SJCRH30 (cell line): ENCODE measurements around the gene PCLO. TPM values are rescaled to one million over a fixed set of nuclear protein-coding genes. Genes with fewer than 3 reads are reported as not detected.

Experiments used
- DNase-seq, 2 experiments: peaks; one replicate each; pipeline ENCODE4 v3.0.0-alpha.2; 2015 to 2020
- H3K27ac ChIP-seq: fragments of 250-450 bp; sonication (Bioruptor Pico); 2 replicates; pipeline ENCODE4 v1.5.1; 2020; ENCODE audit warnings: mild to moderate bottlenecking, moderate library complexity
- H3K27me3 ChIP-seq: fragments of 250-450 bp; sonication (Bioruptor Pico); 2 replicates; pipeline ENCODE4 v1.5.1; 2020; ENCODE audit warnings: mild to moderate bottlenecking, moderate library complexity
- H3K36me3 ChIP-seq: fragments of 250-450 bp; sonication (Bioruptor Pico); 2 replicates; pipeline ENCODE4 v1.5.1; 2020; ENCODE audit warnings: mild to moderate bottlenecking, moderate library complexity
- H3K4me1 ChIP-seq: fragments of 250-450 bp; sonication (Bioruptor Pico); 2 replicates; pipeline ENCODE4 v1.5.1; 2020; ENCODE audit warnings: mild to moderate bottlenecking, moderate library complexity
- H3K4me3 ChIP-seq: fragments of 250-450 bp; sonication (Bioruptor Pico); 2 replicates; pipeline ENCODE4 v1.5.1; 2020; ENCODE audit warnings: mild to moderate bottlenecking, moderate library complexity
- H3K9me3 ChIP-seq: fragments of 250-450 bp; sonication (Bioruptor Pico); replicated peaks from 2 replicates; pipeline ENCODE4 v1.5.1; 2020; ENCODE audit warnings: mild to moderate bottlenecking, moderate library complexity
- total RNA-seq: library from RNA; depleted of rRNA; stranded (reverse); fragments of >200 nt; shearing (Covaris generic); gene quantifications from 2 replicates; pipeline ENCODE4 v1.2.3, GENCODE V29; 2014

PCLO gene
- total RNA-seq, 1 experiment from 2014 or later, result 4.2 TPM

- no peaks in the 10 kb centered on the region for H3K9me3 ChIP-seq
- no peaks in the 10 kb centered on the region for H3K4me1 ChIP-seq
- H3K36me3 ChIP-seq, result no peaks in the 10 kb centered on the region
Measured at GRCh38 chr7:82823073-82823472, 339.6 kb downstream of the PCLO start.

GRCh38 chr7:82821037-82821436 lies 341.6 kb downstream of the PCLO start:
- DNase-seq, result no peak
- H3K4me3 ChIP-seq, result no peak overlapping the region
- no peaks in the 10 kb centered on the region for H3K4me1 ChIP-seq
- no peak overlapping the region for H3K27ac ChIP-seq
- H3K9me3 ChIP-seq, result no peaks in the 10 kb centered on the region
- no peaks in the 10 kb centered on the region for H3K27me3 ChIP-seq
- no peaks in the 10 kb centered on the region for H3K36me3 ChIP-seq

More at GRCh38 chr7:82823073-82823472, 339.6 kb downstream of the PCLO start:
- no peak for DNase-seq
- Histone ChIP-seq H3K4me3 (no peak overlapping the region), H3K27ac (no peak overlapping the region), H3K27me3 (no peaks in the 10 kb centered on the region)

- Histone ChIP-seq H3K36me3 (no peaks in the 10 kb centered on the region), H3K27ac (no peak overlapping the region), H3K27me3 (no peaks in the 10 kb centered on the region), H3K4me1 (no peaks in the 10 kb centered on the region), H3K9me3 (no peaks in the 10 kb centered on the region), H3K4me3 (no peak overlapping the region)
- no peak for DNase-seq
Measured at GRCh38 chr7:82818171-82818570, 344.5 kb downstream of the PCLO start.

GRCh38 chr7:82816272-82816671 lies 346.4 kb downstream of the PCLO start:
- DNase-seq, result no peak
- Histone ChIP-seq H3K27ac (no peak overlapping the region), H3K4me3 (no peak overlapping the region), H3K4me1 (no peaks in the 10 kb centered on the region), H3K9me3 (no peaks in the 10 kb centered on the region), H3K36me3 (no peaks in the 10 kb centered on the region), H3K27me3 (no peaks in the 10 kb centered on the region)

- Histone ChIP-seq H3K4me1 (no peaks in the 10 kb centered on the region), H3K9me3 (no peaks in the 10 kb centered on the region), H3K27me3 (no peaks in the 10 kb centered on the region), H3K36me3 (no peaks in the 10 kb centered on the region), H3K27ac (no peak overlapping the region), H3K4me3 (no peak overlapping the region)
- DNase-seq, result peak; percentile 9 to 74
Measured at GRCh38 chr7:82810558-82811259, 352.0 kb downstream of the PCLO start.

DNA sequence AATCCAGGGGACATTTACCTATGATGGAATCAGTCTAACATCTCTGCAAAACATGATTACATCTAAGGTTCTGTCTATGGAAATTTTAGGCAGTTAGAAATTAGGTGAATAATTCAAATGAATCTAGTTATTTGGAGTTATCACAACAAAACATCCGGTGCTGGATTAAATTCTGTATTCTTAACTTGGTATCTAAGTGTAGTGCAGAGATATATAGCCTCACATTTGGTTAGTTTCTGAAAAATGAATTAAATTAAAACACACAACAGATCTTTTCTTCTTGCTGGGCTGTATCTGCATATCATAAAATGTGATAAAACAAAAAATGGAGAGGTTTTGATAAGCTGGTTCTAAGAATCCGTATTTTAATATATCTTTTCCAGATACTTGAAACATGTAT lies 354.1 kb downstream of the PCLO start:
- H3K4me3 ChIP-seq, result no peak overlapping the region
- H3K27ac ChIP-seq, result no peak overlapping the region
- H3K9me3 ChIP-seq, result no peaks in the 10 kb centered on the region
- H3K4me1 ChIP-seq, result peaks cover 11% of the 10 kb centered on the region
- H3K36me3 ChIP-seq, result no peaks in the 10 kb centered on the region
- no peak for DNase-seq
- no peaks in the 10 kb centered on the region for H3K27me3 ChIP-seq

GRCh38 chr7:82805527-82805960 lies 357.1 kb downstream of the PCLO start:
- DNase-seq, result peak; percentile 7 to 9
- H3K36me3 ChIP-seq, result no peaks in the 10 kb centered on the region
- H3K9me3 ChIP-seq, result no peaks in the 10 kb centered on the region
- H3K27ac ChIP-seq, result no peak overlapping the region
- peaks cover 13% of the 10 kb centered on the region for H3K4me1 ChIP-seq
- H3K4me3 ChIP-seq, result no peak overlapping the region
- H3K27me3 ChIP-seq, result no peaks in the 10 kb centered on the region

GRCh38 chr7:82803411-82803810 lies 359.3 kb downstream of the PCLO start:
- Histone ChIP-seq H3K36me3 (no peaks in the 10 kb centered on the region), H3K27me3 (no peaks in the 10 kb centered on the region), H3K4me3 (no peak overlapping the region), H3K9me3 (no peaks in the 10 kb centered on the region), H3K4me1 (peaks cover 13% of the 10 kb centered on the region), H3K27ac (no peak overlapping the region)
- DNase-seq, result no peak

DNA sequence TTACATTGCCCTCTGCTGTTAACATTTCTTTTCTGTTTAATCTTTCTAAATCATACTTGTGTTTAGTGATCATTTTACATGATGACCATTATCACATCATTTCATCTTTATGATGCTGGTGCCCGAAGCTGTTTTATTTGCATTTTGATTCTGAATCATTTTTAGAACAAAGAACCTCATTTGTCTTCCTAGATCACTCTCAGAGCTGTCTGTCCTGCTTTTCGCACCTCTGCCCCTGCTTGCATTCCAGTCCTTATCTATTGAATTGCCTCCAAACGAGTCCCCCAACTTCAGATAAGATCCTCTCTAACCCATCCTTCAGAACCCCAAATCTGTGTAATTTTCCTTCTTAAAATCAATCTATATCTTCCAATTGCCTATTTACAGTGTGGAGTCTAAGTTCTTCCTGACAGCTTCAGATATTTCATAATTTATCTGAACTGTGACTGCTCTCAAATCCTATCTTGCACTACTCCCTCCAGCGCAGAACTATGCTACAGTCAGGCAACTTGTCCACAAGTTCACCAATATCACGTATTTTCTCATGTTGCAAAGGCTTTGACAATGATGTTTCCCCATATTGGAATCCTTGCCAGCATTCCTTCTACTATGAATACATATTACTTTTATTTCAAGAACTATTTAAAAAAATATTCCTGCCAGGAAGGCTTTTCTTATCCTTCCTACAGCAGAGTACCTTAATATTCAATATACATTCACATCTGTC lies 372.6 kb downstream of the PCLO start:
- H3K36me3 ChIP-seq, result no peaks in the 10 kb centered on the region
- H3K27ac ChIP-seq, result no peak overlapping the region
- H3K4me3 ChIP-seq, result no peak overlapping the region
- no peaks in the 10 kb centered on the region for H3K27me3 ChIP-seq
- no peak for DNase-seq
- no peaks in the 10 kb centered on the region for H3K4me1 ChIP-seq
- H3K9me3 ChIP-seq, result no peaks in the 10 kb centered on the region; the same call in 1 of the 2 replicates

GRCh38 chr7:82778021-82778420 lies 384.7 kb downstream of the PCLO start:
- Histone ChIP-seq H3K4me3 (no peak overlapping the region), H3K27ac (no peak overlapping the region), H3K4me1 (peaks cover 6% of the 10 kb centered on the region), H3K9me3 (no peaks in the 10 kb centered on the region), H3K36me3 (no peaks in the 10 kb centered on the region), H3K27me3 (no peaks in the 10 kb centered on the region)
- DNase-seq, result peak in 1 of 2 experiments; percentile 21

DNA sequence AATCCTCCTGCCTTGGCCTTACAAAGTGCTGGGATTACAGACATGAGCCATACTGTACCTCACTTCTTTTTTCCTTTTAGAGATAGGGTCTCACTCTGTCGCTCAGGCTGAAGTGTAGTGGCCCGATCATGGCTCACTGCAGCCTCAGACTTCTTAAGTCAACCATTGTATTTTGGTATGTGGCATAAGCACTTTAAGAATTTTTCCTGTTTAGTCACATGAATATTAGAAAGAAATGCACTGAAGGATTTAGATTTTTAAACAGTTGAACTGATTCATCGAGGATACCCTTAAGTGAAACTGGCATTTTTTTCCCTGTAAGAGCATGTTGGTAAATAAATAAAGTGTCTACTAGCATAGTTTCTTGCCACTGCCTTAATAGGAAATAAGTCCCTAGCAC lies 399.8 kb downstream of the PCLO start:
- Histone ChIP-seq H3K27me3 (no peaks in the 10 kb centered on the region), H3K9me3 (no peaks in the 10 kb centered on the region), H3K4me1 (no peaks in the 10 kb centered on the region; the same call in 1 of the 2 replicates), H3K27ac (no peak overlapping the region), H3K36me3 (no peaks in the 10 kb centered on the region), H3K4me3 (no peak overlapping the region)
- no peak for DNase-seq

- H3K36me3 ChIP-seq, result no peaks in the 10 kb centered on the region
- no peak overlapping the region for H3K4me3 ChIP-seq
- no peaks in the 10 kb centered on the region for H3K9me3 ChIP-seq
- no peaks in the 10 kb centered on the region for H3K27me3 ChIP-seq
- DNase-seq, result no peak
- H3K4me1 ChIP-seq, result no peaks in the 10 kb centered on the region
- H3K27ac ChIP-seq, result no peak overlapping the region
Measured at GRCh38 chr7:82760831-82761230, 401.9 kb downstream of the PCLO start.

DNA sequence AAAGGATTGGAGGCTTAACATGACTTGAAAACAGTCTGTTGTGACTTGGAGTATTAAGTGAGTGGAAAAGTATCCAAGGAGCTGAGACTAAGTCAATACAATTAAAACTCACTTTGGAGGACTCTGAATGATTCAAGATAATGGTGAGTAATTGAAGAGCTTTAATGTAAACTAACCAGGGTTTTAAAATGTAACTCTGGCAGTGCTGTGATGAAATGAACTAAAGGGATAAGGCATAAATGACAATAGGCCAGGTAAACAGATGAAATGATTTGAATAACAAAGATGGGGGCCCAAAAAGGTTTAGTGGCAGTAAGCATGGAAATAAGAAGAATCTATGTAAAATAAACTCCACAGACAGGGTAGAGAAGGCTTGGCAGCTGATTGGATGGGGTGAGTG lies 402.6 kb downstream of the PCLO start:
- Histone ChIP-seq H3K4me1 (no peaks in the 10 kb centered on the region), H3K27ac (no peak overlapping the region), H3K4me3 (no peak overlapping the region), H3K27me3 (no peaks in the 10 kb centered on the region), H3K36me3 (no peaks in the 10 kb centered on the region), H3K9me3 (no peaks in the 10 kb centered on the region)
- no peak for DNase-seq

DNA sequence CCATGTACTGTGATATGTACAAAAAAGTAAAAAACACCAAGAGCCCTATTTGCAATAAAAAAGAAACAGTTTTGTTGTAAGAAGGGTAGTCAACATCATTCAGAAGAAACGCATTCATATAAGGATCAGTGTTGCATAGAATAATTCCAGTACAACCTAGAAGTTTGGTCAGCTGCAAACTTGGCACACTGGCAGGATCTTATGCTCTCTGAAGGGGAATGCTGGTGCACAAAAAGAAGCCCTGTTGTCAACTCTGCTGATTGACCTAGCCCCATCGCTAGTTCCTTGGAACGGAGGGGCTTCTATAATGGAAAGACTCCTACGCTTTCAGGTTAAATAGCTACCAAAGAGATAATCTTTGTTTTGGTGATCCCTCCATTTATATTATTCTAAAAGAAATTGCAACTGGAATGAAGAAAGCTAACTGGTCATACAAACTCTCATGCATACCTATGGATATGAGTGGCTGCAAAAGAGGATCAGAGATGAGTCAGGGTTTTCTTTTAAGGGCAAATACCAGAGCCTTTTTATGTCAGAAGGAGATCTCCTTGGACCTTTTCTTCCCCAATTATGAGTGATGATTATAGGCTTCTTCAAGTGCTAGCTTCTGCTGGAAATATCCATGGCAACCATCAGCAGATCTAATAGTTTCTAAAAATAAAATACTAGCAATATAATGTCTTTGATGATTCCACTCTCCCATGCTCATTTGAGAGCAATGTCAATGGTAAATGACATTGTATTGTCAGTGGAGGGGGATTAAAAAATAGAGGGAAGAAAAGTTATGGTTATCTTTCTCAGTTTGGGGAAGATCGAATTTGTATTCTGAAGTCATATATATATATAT lies 406.8 kb downstream of the PCLO start:
- Histone ChIP-seq H3K4me3 (no peak overlapping the region), H3K27me3 (no peaks in the 10 kb centered on the region), H3K27ac (no peak overlapping the region), H3K9me3 (no peaks in the 10 kb centered on the region), H3K36me3 (no peaks in the 10 kb centered on the region), H3K4me1 (no peaks in the 10 kb centered on the region)
- DNase-seq, result no peak

GRCh38 chr7:82750007-82750406 lies 412.7 kb downstream of the PCLO start:
- H3K36me3 ChIP-seq, result no peaks in the 10 kb centered on the region

More at GRCh38 chr7:82750007-82750406, 412.7 kb downstream of the PCLO start:
- H3K4me3 ChIP-seq, result no peak overlapping the region
- no peak overlapping the region for H3K27ac ChIP-seq
- H3K27me3 ChIP-seq, result no peaks in the 10 kb centered on the region
- DNase-seq, result no peak
- H3K4me1 ChIP-seq, result peaks cover 4% of the 10 kb centered on the region
- no peaks in the 10 kb centered on the region for H3K9me3 ChIP-seq
